Mesodermal cell (in vitro differentiated cells): ENCODE data around the gene TMEM143.
"Not testable (repeated sequence)": the region's sequence is repeated elsewhere in the genome, so short reads cannot be mapped to it uniquely, and the experiment has no call there.

Experiments used
- H3K27ac ChIP-seq: 2 replicates; pipeline ENCODE4 v1.7.0; 2013; ENCODE audit warnings: mild to moderate bottlenecking, low read depth, low read length, moderate library complexity; ENCODE audit not compliant: severe bottlenecking
- H3K36me3 ChIP-seq: 2 replicates; pipeline ENCODE4 v1.7.1; 2013; ENCODE audit warnings: mild to moderate bottlenecking, low read length, moderate library complexity; ENCODE audit not compliant: control insufficient read depth, insufficient read depth
- H3K4me1 ChIP-seq: one replicate; pipeline ENCODE4 v1.7.1; 2013; ENCODE audit warnings: mild to moderate bottlenecking, low read length; ENCODE audit not compliant: insufficient read depth, control insufficient read depth, poor library complexity, severe bottlenecking
- H3K4me3 ChIP-seq: 2 replicates; pipeline ENCODE4 v1.7.0; 2013; ENCODE audit warnings: low read length, control low read depth, mild to moderate bottlenecking; ENCODE audit not compliant: insufficient read depth, poor library complexity, severe bottlenecking; ENCODE audit errors: extremely low read depth
- H3K9me3 ChIP-seq: 2 replicates; pipeline ENCODE4 v1.7.1; 2013; ENCODE audit warnings: mild to moderate bottlenecking, low read length, moderate library complexity; ENCODE audit not compliant: control insufficient read depth
- WGBS, 2 experiments: methylation state at CpG; one replicate each; pipeline ENCODE4 v1.1.5; 2013; ENCODE audit warnings: missing lambda C conversion rate in 2 of 2; ENCODE audit not compliant: insufficient coverage in 2 of 2; 5-methylcytosine and 5-hydroxymethylcytosine counted together

TMEM143 gene

GRCh38 chr19:48396824-48397176 is 33.1 kb upstream of the TMEM143 start:
- 50 to 100% methylated on average over 1 of the region's 2 CpGs for WGBS, 2 experiments
- H3K4me1 ChIP-seq: peaks cover 30% of the 10 kb centered on the region
- peaks cover 4% of the 10 kb centered on the region for H3K9me3 ChIP-seq
- H3K4me3 ChIP-seq: no peak overlapping the region
- H3K27ac ChIP-seq: no peak overlapping the region
- H3K36me3 ChIP-seq: no peaks in the 10 kb centered on the region

- Histone ChIP-seq H3K4me1 (peaks cover 30% of the 10 kb centered on the region), H3K36me3 (no peaks in the 10 kb centered on the region), H3K9me3 (peaks cover 4% of the 10 kb centered on the region), H3K27ac (no peak overlapping the region), H3K4me3 (no peak overlapping the region)
- WGBS, 2 experiments: 68 to 75% methylated on average over 14 to 21 of the region's 24 CpGs
Measured at GRCh38 chr19:48396016-48396823, 32.5 kb upstream of the TMEM143 start.

- peaks cover 4% of the 10 kb centered on the region for H3K9me3 ChIP-seq
- H3K36me3 ChIP-seq: no peaks in the 10 kb centered on the region
- peaks cover 30% of the 10 kb centered on the region for H3K4me1 ChIP-seq
- H3K27ac ChIP-seq: no peak overlapping the region
- 58 to 61% methylated on average over 2 to 6 of the region's 9 CpGs for WGBS, 2 experiments
- H3K4me3 ChIP-seq: no peak overlapping the region
Measured at GRCh38 chr19:48395499-48395898, 31.8 kb upstream of the TMEM143 start.

- WGBS, 2 experiments: 25 to 80% methylated on average over 1 to 3 of the region's 6 CpGs
- Histone ChIP-seq H3K36me3 (no peaks in the 10 kb centered on the region), H3K4me1 (peaks cover 30% of the 10 kb centered on the region), H3K4me3 (no peak overlapping the region), H3K27ac (no peak overlapping the region), H3K9me3 (peaks cover 4% of the 10 kb centered on the region)
Measured at GRCh38 chr19:48395170-48395455, 31.4 kb upstream of the TMEM143 start.

GRCh38 chr19:48394331-48395169 is 30.8 kb upstream of the TMEM143 start:
- H3K36me3 ChIP-seq: no peaks in the 10 kb centered on the region
- peaks cover 30% of the 10 kb centered on the region for H3K4me1 ChIP-seq
- no peak overlapping the region for H3K27ac ChIP-seq
- peaks cover 4% of the 10 kb centered on the region for H3K9me3 ChIP-seq
- H3K4me3 ChIP-seq: peak overlapping the region; percentile 50
- WGBS, 2 experiments: 16 to 18% methylated on average over 18 to 20 of the region's 38 CpGs

GRCh38 chr19:48393559-48394330 is 30.0 kb upstream of the TMEM143 start, which contains the start of gene GRIN2D:
Gene GRIN2D (plus strand): TSS chr19:48393668. CDS start chr19:48398393, 4,725 bp downstream.
- H3K4me3 ChIP-seq: peak within 1 kb of the TSS; percentile 50
- peaks cover 30% of the 10 kb centered on the region for H3K4me1 ChIP-seq
- no peaks in the 10 kb centered on the region for H3K9me3 ChIP-seq
- H3K27ac ChIP-seq: peak within 1 kb of the TSS; percentile 66
- whole genome bisulfite sequencing, 2 experiments: 8 to 9% methylated on average over 23 to 29 of the region's 40 CpGs
- H3K36me3 ChIP-seq: peaks cover 8% of the 10 kb centered on the region

- peaks cover 30% of the 10 kb centered on the region for H3K4me1 ChIP-seq
- no peaks in the 10 kb centered on the region for H3K9me3 ChIP-seq
- H3K4me3 ChIP-seq: peak overlapping the region; percentile 50
- H3K36me3 ChIP-seq: peaks cover 15% of the 10 kb centered on the region
- H3K27ac ChIP-seq: peak overlapping the region; percentile 66
- 82 to 88% methylated on average over 9 to 12 of the region's 15 CpGs for WGBS, 2 experiments
Measured at GRCh38 chr19:48392860-48393558, 29.3 kb upstream of the TMEM143 start.

- WGBS, 2 experiments: 67 to 80% methylated on average over 1 of the region's 1 CpG
- not testable (repeated sequence) for H3K27ac ChIP-seq, H3K4me3 ChIP-seq
Measured at GRCh38 chr19:48392006-48392344, 28.2 kb upstream of the TMEM143 start.

GRCh38 chr19:48391100-48392005 is 27.6 kb upstream of the TMEM143 start, which contains the start of gene KDELR1:
Gene KDELR1 (minus strand): TSS chr19:48391551. CDS start chr19:48391358, 193 bp downstream.
- Histone ChIP-seq H3K27ac (peak within 1 kb of the TSS; percentile 82), H3K4me3 (peak within 1 kb of the TSS; percentile 90), H3K36me3 (peaks cover 29% of the 10 kb centered on the region), H3K4me1 (peaks cover 21% of the 10 kb centered on the region), H3K9me3 (no peaks in the 10 kb centered on the region)
- 5 to 6% methylated on average over 21 to 25 of the region's 42 CpGs for WGBS, 2 experiments

More at GRCh38 chr19:48392006-48392344, 28.2 kb upstream of the TMEM143 start:
- Histone ChIP-seq H3K36me3 (peaks cover 24% of the 10 kb centered on the region), H3K4me1 (peaks cover 27% of the 10 kb centered on the region)
- H3K9me3 ChIP-seq: not testable (repeated sequence)
